ENCODE data around the gene FAM120B.

Gene FAM120B

GRCh38 chr6:170420791-170421776 is 114.5 kb downstream of the FAM120B start:
- DNase-seq (ENCODE audit: low read depth), result no peak

- DNase-seq (ENCODE audit: low read depth), result no peak
Observed at GRCh38 chr6:170421921-170422320, 115.4 kb downstream of the FAM120B start.

- no peak for DNase-seq (ENCODE audit: low read depth)
Observed at GRCh38 chr6:170423030-170423429, 116.5 kb downstream of the FAM120B start.

GRCh38 chr6:170423814-170424603 is 117.5 kb downstream of the FAM120B start:
- DNase-seq (ENCODE audit: low read depth), result no peak

GRCh38 chr6:170424604-170425126 is 118.1 kb downstream of the FAM120B start:
- DNase-seq (ENCODE audit: low read depth), result no peak

- peak; percentile 34 for DNase-seq (ENCODE audit: low read depth)
Observed at GRCh38 chr6:170429450-170429849, 122.9 kb downstream of the FAM120B start.

- no peak for DNase-seq (ENCODE audit: low read depth)
Observed at GRCh38 chr6:170433163-170434116, 126.9 kb downstream of the FAM120B start.

GRCh38 chr6:170434117-170434820 is 127.7 kb downstream of the FAM120B start:
- no peak for DNase-seq (ENCODE audit: low read depth)

GRCh38 chr6:170434821-170435155 is 128.2 kb downstream of the FAM120B start:
- DNase-seq (ENCODE audit: low read depth), result no peak

- no peak for DNase-seq (ENCODE audit: low read depth)
Observed at GRCh38 chr6:170435766-170436165, 129.2 kb downstream of the FAM120B start.

- DNase-seq (ENCODE audit: low read depth), result no peak
Observed at GRCh38 chr6:170436209-170436809, 129.8 kb downstream of the FAM120B start.

GRCh38 chr6:170437719-170438401 is 131.3 kb downstream of the FAM120B start:
- DNase-seq (ENCODE audit: low read depth), result no peak

GRCh38 chr6:170438402-170438753 is 131.8 kb downstream of the FAM120B start:
- peak; percentile 100 for DNase-seq (ENCODE audit: low read depth)

- no peak for DNase-seq (ENCODE audit: low read depth)
Observed at GRCh38 chr6:170438861-170439260, 132.3 kb downstream of the FAM120B start.

GRCh38 chr6:170439366-170440361 is 133.1 kb downstream of the FAM120B start:
- DNase-seq (ENCODE audit: low read depth), result no peak

GRCh38 chr6:170440437-170440836 is 133.9 kb downstream of the FAM120B start:
- no peak for DNase-seq (ENCODE audit: low read depth)

GRCh38 chr6:170441316-170441715 is 134.8 kb downstream of the FAM120B start:
- DNase-seq (ENCODE audit: low read depth), result peak; percentile 78

GRCh38 chr6:170442596-170442995 is 136.0 kb downstream of the FAM120B start:
- no peak for DNase-seq (ENCODE audit: low read depth)
